IMR-90 (cell line): ENCODE measurements around the gene CLRN1. TPM values are rescaled to one million over a fixed set of nuclear protein-coding genes. Genes with fewer than 3 reads are reported as not detected.

ENCODE experiments used
- ATAC-seq: fragments of 200-7000 bp; cut with Tn5 transposase; 2 replicates; pipeline ENCODE4 v1.9.1; 2020; ENCODE audit warnings: low read depth, mild to moderate bottlenecking, moderate library complexity
- BruUV-seq: library from RNA; stranded (reverse); fragments of 400-500 nt; replicated peaks from 2 replicates; lab custom pipeline; 2021; lab: Mats Ljungman, UMichigan
- CTCF ChIA-PET: fragments of 300-600 bp; formaldehyde crosslinking; extraction: SDS; loops from one replicate; lab custom pipeline; 2021; ENCODE audit warnings: antibody characterized with exemption; lab: Yijun Ruan, JAX
- POLR2A ChIA-PET: fragments of 300-600 bp; sonication (Branson Sonifier 250); formaldehyde crosslinking; loops from one replicate; lab custom pipeline; 2022; ENCODE audit warnings: antibody characterized with exemption; ENCODE audit not compliant: unreplicated experiment; lab: Charles Lee
- DNase-seq: peaks from one replicate; pipeline ENCODE4 v3.0.0; 2013
- H2AFZ ChIP-seq: replicated peaks from 2 replicates; pipeline ENCODE3; 2013; ENCODE audit warnings: low read length, mild to moderate bottlenecking; ENCODE audit not compliant: poor library complexity
- H2AK5ac ChIP-seq: 2 replicates; pipeline ENCODE4 v1.6.1; 2013; ENCODE audit warnings: low read depth, low read length, inconsistent platforms
- H2AK9ac ChIP-seq: replicated peaks from 2 replicates; pipeline ENCODE3; 2013; ENCODE audit warnings: mild to moderate bottlenecking, low read depth, low read length, moderate library complexity; ENCODE audit not compliant: poor library complexity
- H2BK120ac ChIP-seq: 2 replicates; pipeline ENCODE4 v1.6.1; 2013; ENCODE audit warnings: low read depth, low read length, inconsistent platforms
- H2BK15ac ChIP-seq: 3 replicates; pipeline ENCODE4 v1.6.1; 2013; ENCODE audit warnings: low read depth, low read length, inconsistent platforms
- H2BK20ac ChIP-seq: 2 replicates; pipeline ENCODE4 v1.6.1; 2013; ENCODE audit warnings: low read depth, mild to moderate bottlenecking, inconsistent platforms, low read length, moderate library complexity
- H2BK5ac ChIP-seq: 2 replicates; pipeline ENCODE4 v1.6.1; 2013; ENCODE audit warnings: mild to moderate bottlenecking, low read depth, low read length, inconsistent platforms; ENCODE audit not compliant: poor library complexity, severe bottlenecking
- H3K14ac ChIP-seq: replicated peaks from 2 replicates; pipeline ENCODE4 v1.6.1; 2013; ENCODE audit warnings: low read depth, low read length, inconsistent platforms
- H3K18ac ChIP-seq: 2 replicates; pipeline ENCODE4 v1.6.1; 2013; ENCODE audit warnings: low read depth, low read length, control low read depth
- H3K23ac ChIP-seq: 2 replicates; pipeline ENCODE4 v1.6.1; 2013; ENCODE audit warnings: low read depth, low read length, inconsistent platforms
- H3K27ac ChIP-seq: 2 replicates; pipeline ENCODE4 v1.5.1; 2013; ENCODE audit warnings: mild to moderate bottlenecking, control low read depth, low read length; ENCODE audit not compliant: insufficient read depth
- H3K27me3 ChIP-seq: 2 replicates; pipeline ENCODE4 v1.6.1; 2013; ENCODE audit warnings: low read length; ENCODE audit not compliant: control insufficient read depth, insufficient read depth
- H3K36me3 ChIP-seq: 2 replicates; pipeline ENCODE4 v1.6.1; 2013; ENCODE audit warnings: low read length, mixed read lengths; ENCODE audit not compliant: control insufficient read depth, insufficient read depth
- H3K4ac ChIP-seq: 2 replicates; pipeline ENCODE4 v1.6.1; 2013; ENCODE audit warnings: low read depth, low read length, inconsistent platforms
- H3K4me1 ChIP-seq: 2 replicates; pipeline ENCODE4 v1.6.1; 2013; ENCODE audit warnings: low read length, mixed read lengths; ENCODE audit not compliant: control insufficient read depth, insufficient read depth
- H3K4me2 ChIP-seq: 2 replicates; pipeline ENCODE4 v1.6.1; 2013; ENCODE audit warnings: low read depth, mild to moderate bottlenecking, control low read depth, low read length, moderate library complexity
- H3K4me3 ChIP-seq: 2 replicates; pipeline ENCODE4 v1.5.1; 2013; ENCODE audit warnings: low read depth, mild to moderate bottlenecking, control low read depth, low read length, moderate library complexity; ENCODE audit not compliant: insufficient read depth
- H3K56ac ChIP-seq: 2 replicates; pipeline ENCODE4 v1.6.1; 2013; ENCODE audit warnings: low read length, inconsistent platforms; ENCODE audit not compliant: insufficient read depth; ENCODE audit errors: extremely low read depth
- H3K79me1 ChIP-seq, 2 experiments: 2 replicates each; pipeline ENCODE4 v1.6.1; 2013; ENCODE audit warnings: low read length in 2 of 2, inconsistent platforms in 1 of 2, low read depth in 1 of 2
- H3K9ac ChIP-seq: 2 replicates; pipeline ENCODE4 v1.6.1; 2013; ENCODE audit warnings: low read depth, low read length, control low read depth
- H3K9me1 ChIP-seq: 2 replicates; pipeline ENCODE4 v1.6.1; 2013; ENCODE audit warnings: low read length, inconsistent platforms; ENCODE audit not compliant: insufficient read depth
- H3K9me3 ChIP-seq: 2 replicates; pipeline ENCODE4 v1.6.1; 2013; ENCODE audit warnings: low read length; ENCODE audit not compliant: control insufficient read depth, insufficient read depth
- H4K20me1 ChIP-seq: 2 replicates; pipeline ENCODE4 v1.6.1; 2013; ENCODE audit warnings: low read length, inconsistent platforms; ENCODE audit not compliant: insufficient read depth
- H4K5ac ChIP-seq: 2 replicates; pipeline ENCODE4 v1.6.1; 2013; ENCODE audit warnings: mild to moderate bottlenecking, low read depth, low read length, control low read depth
- H4K8ac ChIP-seq, 2 experiments: 2 replicates each; pipeline ENCODE4 v1.6.1; 2013; ENCODE audit warnings: low read depth in 2 of 2, low read length in 2 of 2, control low read depth in 1 of 2, inconsistent platforms in 1 of 2
- H4K91ac ChIP-seq: 2 replicates; pipeline ENCODE4 v1.6.1; 2013; ENCODE audit warnings: low read depth, low read length, inconsistent platforms; ENCODE audit not compliant: insufficient read depth
- BHLHE40 ChIP-seq: fragments of 150-350 bp; IDR thresholded peaks from 2 replicates; pipeline ENCODE4 v1.6.1; 2016; ENCODE audit warnings: mild to moderate bottlenecking, low read depth, low read length
- CHD1 ChIP-seq: IDR thresholded peaks from 2 replicates; pipeline ENCODE4 v1.6.1; 2012; ENCODE audit warnings: low read depth, low read length, improper control_type of control experiment
- ELK1 ChIP-seq: fragments of 150-350 bp; IDR thresholded peaks from 2 replicates; pipeline ENCODE4 v1.6.1; 2016; ENCODE audit warnings: low read depth, mild to moderate bottlenecking, low read length, moderate library complexity, borderline replicate concordance
- FOS ChIP-seq: fragments of 150-350 bp; IDR thresholded peaks from 2 replicates; pipeline ENCODE4 v1.6.1; 2016; ENCODE audit warnings: low read depth, low read length
- MAFK ChIP-seq: IDR thresholded peaks from 2 replicates; pipeline ENCODE4 v1.6.1; 2012; ENCODE audit warnings: low read depth, low read length, improper control_type of control experiment
- MAZ ChIP-seq: IDR thresholded peaks from 2 replicates; pipeline ENCODE4 v1.6.1; 2012; ENCODE audit warnings: low read depth, mild to moderate bottlenecking, low read length, improper control_type of control experiment, moderate library complexity, borderline replicate concordance
- MXI1 ChIP-seq: IDR thresholded peaks from 2 replicates; pipeline ENCODE4 v1.6.1; 2012; ENCODE audit warnings: low read depth, mild to moderate bottlenecking, low read length, moderate library complexity, borderline replicate concordance
- NFE2L2 ChIP-seq: fragments of 150-350 bp; IDR thresholded peaks from 2 replicates; pipeline ENCODE4 v1.6.1; 2016; ENCODE audit warnings: low read depth, mild to moderate bottlenecking, low read length
- POLR2A ChIP-seq: IDR thresholded peaks from 2 replicates; pipeline ENCODE4 v1.6.1; 2012; ENCODE audit warnings: mild to moderate bottlenecking, low read depth, low read length
- RCOR1 ChIP-seq: IDR thresholded peaks from 2 replicates; pipeline ENCODE4 v1.6.1; 2012; ENCODE audit warnings: mild to moderate bottlenecking, low read length, improper control_type of control experiment; ENCODE audit not compliant: insufficient replicate concordance
- RFX5 ChIP-seq: IDR thresholded peaks from 2 replicates; pipeline ENCODE4 v1.8.0; 2012; ENCODE audit warnings: low read depth, mild to moderate bottlenecking, low read length, moderate library complexity
- SMC3 ChIP-seq: fragments of 150-350 bp; IDR thresholded peaks from 2 replicates; pipeline ENCODE4 v1.6.1; 2016; ENCODE audit warnings: low read depth, mild to moderate bottlenecking, antibody characterized with exemption, low read length, moderate library complexity
- WGBS, 2 experiments: methylation state at CpG; one replicate each; pipeline versions ENCODE4 v1.1.5 to v1.1.7; 2013; ENCODE audit warnings: missing lambda C conversion rate in 2 of 2; ENCODE audit not compliant: insufficient read length in 1 of 2; ENCODE audit errors: extremely low coverage in 2 of 2; 5-methylcytosine and 5-hydroxymethylcytosine counted together
- dilution Hi-C: fragments of 300-500 bp; cut with HindIII; formaldehyde crosslinking; loops from one replicate; pipeline ENCODE4 v1.14.3; 2018; ENCODE audit warnings: low sequenced_read_pairs; ENCODE audit not compliant: unreplicated experiment
- in situ Hi-C: fragments of 300-500 bp; cut with MboI; formaldehyde crosslinking; loops from 3 replicates; pipeline ENCODE4 v1.14.3; 2019; ENCODE audit warnings: low sequenced_read_pairs, inconsistent platforms, mixed read lengths
- intact Hi-C: fragments of 100-400 bp; cut with micrococcal nuclease; formaldehyde crosslinking; loops from 2 replicates; pipeline ENCODE4 v1.10.0; 2022
- polyA plus RNA-seq, 3 experiments: library from polyadenylated mRNA; depleted of rRNA; stranded (reverse); fragments of >200 nt; gene quantifications; 2 replicates each; pipeline ENCODE4 v1.2.3, GENCODE V29; 2012; ENCODE audit warnings: low replicate concordance in 1 of 3
- total RNA-seq: library from RNA; depleted of rRNA; stranded (reverse); fragments of >200 nt; gene quantifications from 2 replicates; pipeline ENCODE4 v1.2.3, GENCODE V29; 2012
- TF ChIP-seq, protein P1 (sequence below): fragments of 150-350 bp; IDR thresholded peaks from 2 replicates; pipeline ENCODE4 v1.6.1; 2017; ENCODE audit warnings: mild to moderate bottlenecking, antibody characterized with exemption, low read length, low read depth

The CLRN1 gene
- total and polyA plus RNA-seq, 2 of the 4 experiments (the other 2 are of a cell fraction) = not detected

DNA sequence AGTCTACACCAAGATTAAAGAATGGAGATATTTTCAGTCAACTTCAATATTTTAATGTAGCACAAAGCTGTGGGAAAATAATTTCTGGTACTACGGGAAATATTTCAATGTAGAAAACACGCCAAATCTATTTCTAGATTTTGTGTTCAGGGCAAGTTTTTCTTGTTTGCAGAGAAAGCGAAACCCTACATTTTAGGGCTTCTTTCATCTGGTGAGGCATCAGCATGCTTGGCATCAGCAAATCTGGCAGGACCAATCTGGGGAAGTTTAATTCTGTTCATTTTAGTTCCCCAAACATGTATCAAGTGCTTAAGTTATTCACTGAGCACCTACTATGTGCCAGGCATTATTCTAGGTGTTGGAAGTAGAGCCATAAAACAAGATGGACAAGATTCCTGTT, 30.3 kb downstream of the CLRN1 start:
- H3K18ac ChIP-seq = no peak overlapping the region
- in situ Hi-C loops = no loop called here
- H3K4ac ChIP-seq = no peak overlapping the region
- no peak overlapping the region for H2BK15ac ChIP-seq
- no peak overlapping the region for H2AFZ ChIP-seq
- ChIA-PET CTCF (interaction anchor here (0.6 kb wide), 1 partner anchor 30 kb away, joined by 3 read pairs; the partner anchor contains the start of gene CLRN1), POLR2A (no interaction called here)
- no peaks in the 10 kb centered on the region for H3K79me1 ChIP-seq
- no peaks in the 10 kb centered on the region for H4K20me1 ChIP-seq
- no peak overlapping the region for H3K4me3 ChIP-seq
- H3K4me1 ChIP-seq = no peaks in the 10 kb centered on the region
- H3K9me3 ChIP-seq = no peaks in the 10 kb centered on the region
- no peak overlapping the region for H2BK20ac ChIP-seq
- dilution Hi-C loops = no loop called here
- H2BK120ac ChIP-seq = no peak overlapping the region
- H3K23ac ChIP-seq = no peak overlapping the region
- no peak overlapping the region for H3K56ac ChIP-seq
- H3K9ac ChIP-seq = no peak overlapping the region
- H2AK5ac ChIP-seq = no peak overlapping the region
- ATAC-seq (no peak), DNase-seq (no peak)
- TF ChIP-seq ELK1 (no peak), CHD1 (no peak), MAFK (no peak), RCOR1 (no peak), POLR2A (no peak), RFX5 (no peak), BHLHE40 (no peak), MXI1 (no peak), MAZ (no peak), NFE2L2 (no peak), SMC3 (no peak), FOS (no peak)
- TF ChIP-seq, protein P1, sequence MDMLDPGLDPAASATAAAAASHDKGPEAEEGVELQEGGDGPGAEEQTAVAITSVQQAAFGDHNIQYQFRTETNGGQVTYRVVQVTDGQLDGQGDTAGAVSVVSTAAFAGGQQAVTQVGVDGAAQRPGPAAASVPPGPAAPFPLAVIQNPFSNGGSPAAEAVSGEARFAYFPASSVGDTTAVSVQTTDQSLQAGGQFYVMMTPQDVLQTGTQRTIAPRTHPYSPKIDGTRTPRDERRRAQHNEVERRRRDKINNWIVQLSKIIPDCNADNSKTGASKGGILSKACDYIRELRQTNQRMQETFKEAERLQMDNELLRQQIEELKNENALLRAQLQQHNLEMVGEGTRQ = no peak
- no peaks in the 10 kb centered on the region for H3K9me1 ChIP-seq
- H4K8ac ChIP-seq = no peak overlapping the region
- H3K14ac ChIP-seq = no peak overlapping the region
- no peak overlapping the region for H4K91ac ChIP-seq
- no peak overlapping the region for H2AK9ac ChIP-seq
- no peak overlapping the region for H2BK5ac ChIP-seq
- H3K27me3 ChIP-seq = peaks cover 7% of the 10 kb centered on the region
- H3K36me3 ChIP-seq = no peaks in the 10 kb centered on the region
- no TSS peak for BruUV-seq
- no peak overlapping the region for H4K5ac ChIP-seq
- intact Hi-C loops = no loop called here
- no peak overlapping the region for H3K4me2 ChIP-seq
- WGBS, 2 experiments = 55% methylated on average over 2 of the region's 3 CpGs; no CpG with 5 or more reads in 1 of the 2 experiments
- H3K27ac ChIP-seq = no peak overlapping the region
